Activated CD4-positive, alpha-beta memory T cell treated with anti-CD3 and anti-CD28 coated beads, Interleukin-2, amount 10 ng/mL, durations not matched to agents 7 days and 5 days (primary cell): ENCODE measurements around the gene ZFAND3. TPM values are rescaled to one million over a fixed set of nuclear protein-coding genes. Genes with fewer than 3 reads are reported as not detected.
A peak's percentile ranks its signal among the peaks of the same experiment; 100 is the strongest.

ENCODE experiments used
- CTCF ChIA-PET: fragments of 350-600 bp; sonication (Branson Sonifier 250); formaldehyde crosslinking; loops from one replicate; lab custom pipeline; 2021; ENCODE audit warnings: antibody characterized with exemption, inconsistent platforms; lab: Charles Lee
- POLR2A ChIA-PET: fragments of 350-600 bp; sonication (Branson Sonifier 250); formaldehyde crosslinking; loops from one replicate; lab custom pipeline; 2021; ENCODE audit warnings: antibody characterized with exemption; lab: Charles Lee
- DNase-seq: peaks from one replicate; pipeline ENCODE4 v3.0.0-alpha.2; 2020
- H3K27ac Mint-ChIP-seq: one replicate; pipeline ENCODE4 v1.8.0; 2021; ENCODE audit warnings: mild to moderate bottlenecking, mixed read lengths
- H3K27me3 Mint-ChIP-seq: one replicate; pipeline ENCODE4 v1.8.0; 2021; ENCODE audit warnings: mixed read lengths
- H3K36me3 Mint-ChIP-seq: one replicate; pipeline ENCODE4 v1.8.0; 2021; ENCODE audit warnings: low read depth, mixed read lengths
- H3K4me1 Mint-ChIP-seq: one replicate; pipeline ENCODE4 v1.8.0; 2021; ENCODE audit warnings: mixed read lengths
- H3K4me3 Mint-ChIP-seq: one replicate; pipeline ENCODE4 v1.8.0; 2021; ENCODE audit warnings: mild to moderate bottlenecking, mixed read lengths
- H3K9me3 Mint-ChIP-seq: one replicate; pipeline ENCODE4 v1.8.0; 2021; ENCODE audit warnings: mixed read lengths
- total RNA-seq, 2 experiments: library from RNA; stranded (reverse); gene quantifications; one replicate each; pipeline ENCODE4 v1.2.3, GENCODE V29; 2021

ZFAND3 gene
- total RNA-seq, 2 experiments from 2014 or later: 35.2 to 38.2 TPM

DNA sequence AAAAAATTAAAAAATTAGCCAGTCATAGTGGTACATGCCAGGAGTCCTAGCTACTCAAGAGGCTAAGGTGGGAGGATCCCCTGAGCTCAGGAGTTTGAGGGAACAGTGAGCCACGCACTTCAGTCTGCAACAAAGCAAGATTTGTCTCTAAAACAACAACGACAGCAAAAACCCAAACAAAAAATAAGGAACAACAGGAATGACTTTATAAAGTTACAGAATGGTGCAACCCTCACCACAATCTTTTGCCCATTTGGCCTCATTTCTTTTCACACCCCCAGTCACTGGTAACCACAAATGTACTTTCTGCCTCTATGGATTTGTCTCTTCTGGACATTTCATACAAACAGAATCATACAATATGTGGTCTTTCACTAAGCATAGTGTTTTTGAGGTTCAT is 16.7 kb upstream of the ZFAND3 start:
- no peak overlapping the region for H3K27ac Mint-ChIP-seq
- H3K4me3 Mint-ChIP-seq: no peak overlapping the region
- no peaks in the 10 kb centered on the region for H3K9me3 Mint-ChIP-seq
- peaks cover 4% of the 10 kb centered on the region for H3K27me3 Mint-ChIP-seq
- no peak for DNase-seq
- ChIA-PET CTCF (no interaction called here), POLR2A (no interaction called here)
- no peaks in the 10 kb centered on the region for H3K36me3 Mint-ChIP-seq
- H3K4me1 Mint-ChIP-seq: peaks cover 2% of the 10 kb centered on the region

- H3K9me3 Mint-ChIP-seq: no peaks in the 10 kb centered on the region
Measured at GRCh38 chr6:37804586-37804985, 14.9 kb upstream of the ZFAND3 start.

GRCh38 chr6:37806213-37806612 is 13.3 kb upstream of the ZFAND3 start:
- Mint-ChIP-seq H3K4me1 (peaks cover 2% of the 10 kb centered on the region), H3K27me3 (peaks cover 8% of the 10 kb centered on the region), H3K9me3 (no peaks in the 10 kb centered on the region), H3K4me3 (no peak overlapping the region), H3K36me3 (no peaks in the 10 kb centered on the region), H3K27ac (no peak overlapping the region)
- ChIA-PET POLR2A (interaction anchor here (1.1 kb wide), 1 partner anchor 13 kb away, joined by 3 read pairs; the partner anchor contains the start of gene ZFAND3), CTCF (interaction anchor here (1.5 kb wide), 1 partner anchor 15 kb away, joined by 4 read pairs; no protein-coding TSS in a partner anchor)
- DNase-seq: no peak

More at GRCh38 chr6:37804586-37804985, 14.9 kb upstream of the ZFAND3 start:
- ChIA-PET CTCF (no interaction called here), POLR2A (no interaction called here)
- no peaks in the 10 kb centered on the region for H3K36me3 Mint-ChIP-seq
- H3K4me3 Mint-ChIP-seq: no peak overlapping the region
- H3K27me3 Mint-ChIP-seq: peaks cover 10% of the 10 kb centered on the region
- H3K27ac Mint-ChIP-seq: no peak overlapping the region
- no peak for DNase-seq
- H3K4me1 Mint-ChIP-seq: peaks cover 2% of the 10 kb centered on the region

DNA sequence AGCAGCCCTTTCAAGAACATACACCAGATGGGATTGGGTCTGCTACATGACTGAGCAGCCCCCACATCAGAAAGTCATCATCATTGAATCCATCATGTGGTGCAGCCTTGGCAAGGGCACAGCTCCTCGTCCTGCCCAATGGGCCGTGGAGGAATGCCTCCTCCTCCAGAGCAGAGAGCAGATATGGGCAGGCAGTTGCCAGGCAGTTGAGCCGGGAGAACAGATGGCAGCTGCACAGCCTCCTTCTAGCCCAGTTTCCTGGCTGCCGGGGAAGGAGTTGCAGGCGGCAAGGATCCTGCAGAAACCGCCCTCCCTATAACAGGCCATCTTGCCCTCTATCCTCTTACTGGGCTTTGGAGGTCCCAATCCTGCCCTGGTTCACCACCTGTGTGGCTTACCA is 11.9 kb upstream of the ZFAND3 start:
- ChIA-PET POLR2A (interaction anchor here (2.5 kb wide), 1 partner anchor 11 kb away, joined by 23 read pairs; the partner anchor contains the start of gene ZFAND3), CTCF (interaction anchor here (1.5 kb wide), 1 partner anchor 17 kb away, joined by 4 read pairs; no protein-coding TSS in a partner anchor)
- no peak for DNase-seq
- H3K4me3 Mint-ChIP-seq: no peak overlapping the region
- H3K27me3 Mint-ChIP-seq: peaks cover 10% of the 10 kb centered on the region
- H3K9me3 Mint-ChIP-seq: no peaks in the 10 kb centered on the region
- H3K4me1 Mint-ChIP-seq: no peaks in the 10 kb centered on the region
- no peaks in the 10 kb centered on the region for H3K36me3 Mint-ChIP-seq
- no peak overlapping the region for H3K27ac Mint-ChIP-seq

DNA sequence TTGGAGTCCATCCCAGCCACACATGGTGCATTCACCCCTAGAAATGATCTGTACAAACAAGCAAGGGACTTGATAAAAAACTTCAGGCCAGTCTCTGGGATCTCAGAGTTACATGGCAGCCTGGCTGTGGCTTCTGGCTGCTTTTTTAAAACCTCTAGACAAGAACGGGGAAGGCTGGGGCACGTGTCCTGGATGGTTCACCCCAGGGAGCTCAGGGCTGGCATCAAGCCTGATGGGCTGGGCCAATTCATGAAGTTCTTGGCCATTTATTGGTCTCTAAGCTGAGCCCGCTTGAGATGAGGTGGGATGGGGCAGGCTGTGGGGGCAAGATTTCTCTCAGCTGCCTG is 10.4 kb upstream of the ZFAND3 start:
- no peaks in the 10 kb centered on the region for H3K9me3 Mint-ChIP-seq
- H3K4me1 Mint-ChIP-seq: no peaks in the 10 kb centered on the region
- H3K27me3 Mint-ChIP-seq: peaks cover 8% of the 10 kb centered on the region
- no peak overlapping the region for H3K4me3 Mint-ChIP-seq
- CTCF ChIA-PET: no interaction called here
- no peak overlapping the region for H3K27ac Mint-ChIP-seq
- DNase-seq: no peak
- POLR2A ChIA-PET: interaction anchor here (2.5 kb wide), 1 partner anchor 10 kb away, joined by 23 read pairs; the partner anchor contains the start of gene ZFAND3
- H3K36me3 Mint-ChIP-seq: no peaks in the 10 kb centered on the region

GRCh38 chr6:37812841-37813240 is 6.7 kb upstream of the ZFAND3 start:
- Mint-ChIP-seq H3K36me3 (no peaks in the 10 kb centered on the region), H3K27ac (no peak overlapping the region), H3K9me3 (no peaks in the 10 kb centered on the region), H3K27me3 (peaks cover 11% of the 10 kb centered on the region), H3K4me3 (no peak overlapping the region), H3K4me1 (peaks cover 8% of the 10 kb centered on the region)
- DNase-seq: no peak
- ChIA-PET CTCF (interaction anchor here (0.8 kb wide), 1 partner anchor 21 kb away, joined by 5 read pairs; no protein-coding TSS in a partner anchor), POLR2A (no interaction called here)

DNA sequence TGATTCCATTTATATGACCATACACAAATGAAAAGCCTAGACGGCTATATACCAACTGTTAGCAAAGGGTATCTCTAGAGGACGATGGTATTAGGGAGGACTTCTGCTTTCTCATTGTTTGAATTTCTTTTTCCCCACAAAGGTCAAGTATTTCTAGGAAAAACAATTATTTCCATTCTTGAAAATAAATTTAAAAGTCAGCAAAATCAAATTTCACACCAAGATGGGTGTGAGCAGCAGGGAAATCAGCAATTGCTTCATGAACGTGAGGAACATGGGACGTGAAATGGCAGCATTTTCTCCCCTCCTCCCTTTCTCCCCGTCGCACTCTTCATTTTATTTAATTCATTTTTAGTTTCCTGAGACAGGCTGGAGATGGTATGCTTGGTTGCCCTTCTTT is 5.2 kb upstream of the ZFAND3 start:
- no peak for DNase-seq
- H3K36me3 Mint-ChIP-seq: no peaks in the 10 kb centered on the region
- H3K27me3 Mint-ChIP-seq: peaks cover 8% of the 10 kb centered on the region
- no peaks in the 10 kb centered on the region for H3K9me3 Mint-ChIP-seq
- no peak overlapping the region for H3K4me3 Mint-ChIP-seq
- no peak overlapping the region for H3K27ac Mint-ChIP-seq
- H3K4me1 Mint-ChIP-seq: peaks cover 17% of the 10 kb centered on the region
- CTCF ChIA-PET: no interaction called here
- POLR2A ChIA-PET: no interaction called here

DNA sequence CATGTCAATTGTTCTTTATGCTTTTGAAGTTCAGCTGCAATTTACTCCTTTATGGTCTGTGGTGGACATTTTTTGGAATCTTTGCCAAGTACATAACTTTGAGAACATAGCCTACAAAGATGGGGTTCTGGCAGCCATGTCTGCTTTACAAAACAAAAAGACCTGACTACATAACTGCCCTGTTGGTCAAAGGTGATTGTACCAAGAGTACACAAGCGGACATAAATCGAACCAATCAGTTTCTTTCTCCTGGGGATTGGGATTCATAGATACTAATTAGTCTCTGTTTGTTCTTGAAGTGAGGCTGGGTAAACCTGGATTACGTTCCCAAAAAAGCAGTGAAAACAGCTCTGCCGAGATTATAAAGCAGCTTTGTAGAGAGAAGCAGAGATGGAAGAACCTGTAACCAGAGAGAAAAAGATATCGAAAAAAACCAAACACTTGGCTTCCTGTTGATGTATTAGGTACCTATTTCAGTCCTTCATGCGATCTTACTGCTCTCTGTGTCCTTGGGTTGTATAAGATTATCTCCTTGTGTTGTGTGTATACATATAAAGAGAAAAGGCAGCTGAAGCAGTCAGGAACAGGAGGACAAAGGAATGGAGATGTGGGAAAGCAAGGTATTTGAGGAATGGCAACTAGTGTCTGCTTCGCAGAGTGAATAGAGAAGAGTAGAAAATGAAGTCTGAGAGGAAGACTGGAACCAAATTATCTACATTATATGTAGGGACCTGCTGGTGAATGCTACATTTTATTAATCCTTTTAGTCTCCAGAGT is 2.7 kb upstream of the ZFAND3 start:
- Mint-ChIP-seq H3K4me3 (no peak overlapping the region), H3K36me3 (peaks cover 2% of the 10 kb centered on the region), H3K27me3 (peaks cover 4% of the 10 kb centered on the region), H3K4me1 (peaks cover 32% of the 10 kb centered on the region), H3K9me3 (no peaks in the 10 kb centered on the region), H3K27ac (no peak overlapping the region)
- POLR2A ChIA-PET: no interaction called here
- CTCF ChIA-PET: no interaction called here
- no peak for DNase-seq

DNA sequence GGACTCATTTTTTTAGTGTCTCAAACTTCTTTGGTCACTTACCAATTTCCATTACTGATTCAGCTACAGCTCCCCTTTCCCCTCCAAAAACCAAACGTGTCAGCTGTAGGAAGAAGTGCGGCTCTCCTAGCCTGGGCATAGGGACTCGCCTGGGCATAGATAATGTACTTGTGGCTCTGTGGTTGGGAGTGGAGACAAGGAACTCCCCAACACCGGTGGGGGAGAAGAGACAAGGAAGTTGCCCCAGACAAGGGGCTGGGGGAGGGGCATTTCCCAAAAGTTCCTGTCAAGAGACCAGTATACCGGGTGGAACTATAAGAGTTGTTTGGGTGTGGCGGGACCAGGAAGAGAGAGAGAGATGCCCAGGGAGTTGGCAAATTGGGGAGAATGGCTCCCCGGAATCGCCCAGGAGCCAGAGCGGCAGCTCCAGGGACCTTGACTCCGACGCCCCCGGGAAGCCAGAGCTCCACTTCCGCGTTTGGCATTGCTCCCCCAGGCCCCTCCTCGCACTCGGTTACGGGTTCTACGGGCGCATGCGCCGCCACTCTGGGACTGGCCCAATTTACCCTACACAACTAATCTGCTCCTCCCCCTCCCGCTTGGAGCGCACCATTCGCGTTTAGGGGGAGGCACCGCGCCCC is 871 bp upstream of the ZFAND3 start:
- peak; percentile 97 for DNase-seq
- Mint-ChIP-seq H3K27me3 (peaks cover 4% of the 10 kb centered on the region), H3K4me3 (peak overlapping the region; percentile 97), H3K4me1 (peaks cover 45% of the 10 kb centered on the region), H3K36me3 (peaks cover 6% of the 10 kb centered on the region), H3K9me3 (no peaks in the 10 kb centered on the region), H3K27ac (peak overlapping the region; percentile 96)
- CTCF ChIA-PET: interaction anchor here (0.6 to 2.4 kb wide), 6 partner anchors 9 to 676 kb away, joined by 3 to 12 read pairs (median 4); partner anchors contain the start of gene CMTR1
- POLR2A ChIA-PET: interaction anchor here (0.7 to 2.5 kb wide), 29 partner anchors 8 to 1687 kb away, joined by 3 to 25 read pairs (median 4); partner anchors contain the start of genes BTBD9, CMTR1, MDGA1 and SAYSD1

GRCh38 chr6:37819802-37820717 is 533 bp downstream of the ZFAND3 start:
- CTCF ChIA-PET: interaction anchor here (1.1 to 2.4 kb wide), 3 partner anchors 8 to 29 kb away, joined by 3 to 12 read pairs (median 6); no protein-coding TSS in a partner anchor
- peaks cover 6% of the 10 kb centered on the region for H3K36me3 Mint-ChIP-seq
- POLR2A ChIA-PET: interaction anchor here (0.9 to 2.5 kb wide), 15 partner anchors 7 to 894 kb away, joined by 3 to 25 read pairs (median 5); partner anchors contain the start of genes MDGA1, TBC1D22B and TMEM217

GRCh38 chr6:37820718-37821079 is 1.2 kb downstream of the ZFAND3 start:
- peaks cover 4% of the 10 kb centered on the region for H3K27me3 Mint-ChIP-seq
- H3K4me3 Mint-ChIP-seq: peak overlapping the region; percentile 89
- H3K27ac Mint-ChIP-seq: peak overlapping the region; percentile 70
- DNase-seq: no peak
- no peaks in the 10 kb centered on the region for H3K9me3 Mint-ChIP-seq
- H3K36me3 Mint-ChIP-seq: peaks cover 6% of the 10 kb centered on the region
- peaks cover 51% of the 10 kb centered on the region for H3K4me1 Mint-ChIP-seq
- CTCF ChIA-PET: interaction anchor here (0.9 to 1.1 kb wide), 2 partner anchors 29 to 30 kb away, joined by 3 read pairs; no protein-coding TSS in a partner anchor
- POLR2A ChIA-PET: interaction anchor here (1.3 kb wide), 1 partner anchor 9 kb away, joined by 5 read pairs; no protein-coding TSS in a partner anchor

More at GRCh38 chr6:37819802-37820717, 533 bp downstream of the ZFAND3 start:
- Mint-ChIP-seq H3K4me1 (peaks cover 49% of the 10 kb centered on the region), H3K4me3 (peak overlapping the region; percentile 97), H3K9me3 (no peaks in the 10 kb centered on the region), H3K27me3 (peaks cover 4% of the 10 kb centered on the region), H3K27ac (peak overlapping the region; percentile 70)
- DNase-seq: peak; percentile 35

DNA sequence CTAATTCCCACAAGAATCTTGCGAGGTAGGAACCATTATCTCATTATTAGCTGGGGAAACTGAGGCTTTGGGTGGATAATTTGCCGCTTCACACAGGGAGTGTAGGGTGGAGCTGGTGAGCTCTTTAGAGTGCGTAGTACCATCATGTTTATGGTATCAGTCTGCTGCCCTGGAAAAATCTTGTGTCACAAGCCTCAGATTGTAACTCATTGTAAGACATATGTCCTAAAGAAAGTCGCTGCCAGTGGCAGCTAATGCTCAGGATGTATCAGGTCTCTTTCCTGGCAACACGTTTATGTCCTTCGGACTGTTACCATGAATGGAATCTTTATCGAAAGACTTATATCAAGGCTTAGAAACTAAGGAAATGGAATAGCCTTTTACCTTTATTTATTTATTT is 1.9 kb downstream of the ZFAND3 start:
- DNase-seq: no peak
- peaks cover 4% of the 10 kb centered on the region for H3K27me3 Mint-ChIP-seq
- CTCF ChIA-PET: interaction anchor here (0.9 kb wide), 1 partner anchor 30 kb away, joined by 3 read pairs; no protein-coding TSS in a partner anchor

More for the DNA sequence above, 1.9 kb downstream of the ZFAND3 start:
- peaks cover 6% of the 10 kb centered on the region for H3K36me3 Mint-ChIP-seq
- POLR2A ChIA-PET: no interaction called here
- H3K9me3 Mint-ChIP-seq: no peaks in the 10 kb centered on the region
- H3K27ac Mint-ChIP-seq: no peak overlapping the region
- peak overlapping the region; percentile 89 for H3K4me3 Mint-ChIP-seq
- H3K4me1 Mint-ChIP-seq: peaks cover 58% of the 10 kb centered on the region
